OCI-LY7 (cell line): ENCODE data around the gene SYTL2. TPM values are rescaled to one million over a fixed set of nuclear protein-coding genes. Genes with fewer than 3 reads are reported as not detected.

Experiments
- BruUV-seq: library from RNA; stranded (reverse); fragments of 400-500 nt; replicated peaks from 2 replicates; lab custom pipeline; 2021; lab: Mats Ljungman, UMichigan
- CTCF ChIA-PET: fragments of 300-600 bp; sonication (Branson Sonifier 250); formaldehyde crosslinking; loops from one replicate; lab custom pipeline; 2022; ENCODE audit warnings: antibody characterized with exemption; ENCODE audit not compliant: unreplicated experiment; lab: Charles Lee
- POLR2A ChIA-PET: fragments of 300-600 bp; sonication (Branson Sonifier 250); formaldehyde crosslinking; loops from one replicate; lab custom pipeline; 2022; ENCODE audit warnings: antibody characterized with exemption; lab: Charles Lee
- DNase-seq: peaks from one replicate; pipeline ENCODE4 v3.0.0-alpha.2; 2015; ENCODE audit warnings: low spot score
- H2AFZ ChIP-seq: fragments of 200-600 bp; sonication (generic), shearing (Covaris generic); 2 replicates; pipeline ENCODE4 v1.6.1; 2014; ENCODE audit warnings: mild to moderate bottlenecking, antibody characterized with exemption, low read length, moderate library complexity
- H3K27ac ChIP-seq: fragments of 200-600 bp; sonication (generic); 2 replicates; pipeline ENCODE4 v1.5.1; 2014; ENCODE audit warnings: mixed run types, low read depth, mild to moderate bottlenecking, moderate library complexity, low read length, inconsistent platforms; ENCODE audit not compliant: poor library complexity, severe bottlenecking
- H3K36me3 ChIP-seq: fragments of 200-600 bp; sonication (generic); 2 replicates; pipeline ENCODE4 v1.6.1; 2014; ENCODE audit warnings: mild to moderate bottlenecking, antibody characterized with exemption, low read length, moderate library complexity, mixed read lengths; ENCODE audit not compliant: insufficient read depth
- H3K4me1 ChIP-seq: fragments of 200-600 bp; sonication (generic); 2 replicates; pipeline ENCODE4 v1.5.1; 2014; ENCODE audit warnings: mild to moderate bottlenecking, low read length; ENCODE audit not compliant: insufficient read depth, poor library complexity, severe bottlenecking
- H3K4me2 ChIP-seq: fragments of 200-600 bp; sonication (generic); 2 replicates; pipeline ENCODE4 v1.6.1; 2014; ENCODE audit warnings: mild to moderate bottlenecking, low read length
- H3K4me3 ChIP-seq: fragments of 200-600 bp; sonication (generic); 2 replicates; pipeline ENCODE4 v1.5.1; 2014; ENCODE audit warnings: mild to moderate bottlenecking, low read depth, low read length; ENCODE audit not compliant: poor library complexity, severe bottlenecking
- H3K79me2 ChIP-seq: fragments of 200-600 bp; sonication (generic); 2 replicates; pipeline ENCODE4 v1.6.1; 2016; ENCODE audit warnings: low read depth, mild to moderate bottlenecking, low read length, moderate library complexity, mixed read lengths; ENCODE audit not compliant: insufficient read depth
- H3K9me2 ChIP-seq: fragments of 200-600 bp; sonication (generic); 2 replicates; pipeline ENCODE4 v1.6.1; 2016; ENCODE audit warnings: mild to moderate bottlenecking, low read length, mixed read lengths; ENCODE audit not compliant: insufficient read depth
- H3K9me3 ChIP-seq: fragments of 200-600 bp; sonication (generic); 2 replicates; pipeline ENCODE4 v1.6.1; 2014; ENCODE audit warnings: mild to moderate bottlenecking, mixed run types, low read length, mixed read lengths
- H4K20me1 ChIP-seq: fragments of 200-600 bp; sonication (generic); 2 replicates; pipeline ENCODE4 v1.6.1; 2014; ENCODE audit warnings: mild to moderate bottlenecking, antibody characterized with exemption, low read length, moderate library complexity, mixed read lengths; ENCODE audit not compliant: insufficient read depth
- EZH2phosphoT487 ChIP-seq: fragments of 200-600 bp; sonication (generic); IDR thresholded peaks from 2 replicates; pipeline ENCODE4 v1.6.1; 2018; ENCODE audit warnings: low read depth, borderline replicate concordance, mild to moderate bottlenecking, mixed run types, antibody characterized with exemption, low read length, moderate library complexity, mixed read lengths
- intact Hi-C: fragments of 100-400 bp; cut with micrococcal nuclease; formaldehyde crosslinking; loops from one replicate; pipeline ENCODE4 v1.10.0; 2022; ENCODE audit not compliant: unreplicated experiment
- total RNA-seq, 2 experiments: library from RNA; depleted of rRNA in 1 of 2; stranded (reverse); fragments of >200 nt in 1 of 2; shearing (Covaris generic) in 1 of 2; gene quantifications; 2 replicates each; pipeline ENCODE4 v1.2.3, GENCODE V29; 2014 to 2022
- TF ChIP-seq, protein P1 (sequence below): fragments of 200-600 bp; sonication (generic); conservative IDR thresholded peaks from 2 replicates; pipeline ENCODE4 v1.5.1; 2014; ENCODE audit warnings: mild to moderate bottlenecking, antibody characterized with exemption, low read length, moderate library complexity, mixed read lengths

SYTL2 gene
- total RNA-seq, 2 experiments from 2014 or later: 2.6 to 5.1 TPM

DNA sequence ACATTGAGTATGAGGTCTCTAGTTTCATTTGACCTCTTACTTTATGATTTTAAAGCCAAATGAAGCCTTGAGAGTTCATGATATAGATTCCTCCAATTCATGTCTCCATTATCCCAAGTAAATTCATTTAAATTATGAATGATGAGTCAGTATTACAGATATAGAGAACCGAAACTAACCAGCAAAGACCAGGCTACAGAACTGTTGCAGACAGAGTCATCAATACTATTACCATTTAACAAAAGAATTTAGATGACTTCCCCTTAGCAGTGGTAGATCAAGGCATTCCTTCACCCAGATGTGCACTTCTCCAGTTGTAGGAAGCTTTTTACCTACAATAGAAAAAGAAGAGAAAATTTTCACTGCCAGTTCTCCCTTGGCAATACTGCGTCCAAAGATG is 113.2 kb downstream of the SYTL2 start:
- no peak overlapping the region for H3K4me2 ChIP-seq
- H4K20me1 ChIP-seq: no peaks in the 10 kb centered on the region
- CTCF ChIA-PET: no interaction called here
- no peak for TF ChIP-seq EZH2phosphoT487
- TF ChIP-seq, protein P1, sequence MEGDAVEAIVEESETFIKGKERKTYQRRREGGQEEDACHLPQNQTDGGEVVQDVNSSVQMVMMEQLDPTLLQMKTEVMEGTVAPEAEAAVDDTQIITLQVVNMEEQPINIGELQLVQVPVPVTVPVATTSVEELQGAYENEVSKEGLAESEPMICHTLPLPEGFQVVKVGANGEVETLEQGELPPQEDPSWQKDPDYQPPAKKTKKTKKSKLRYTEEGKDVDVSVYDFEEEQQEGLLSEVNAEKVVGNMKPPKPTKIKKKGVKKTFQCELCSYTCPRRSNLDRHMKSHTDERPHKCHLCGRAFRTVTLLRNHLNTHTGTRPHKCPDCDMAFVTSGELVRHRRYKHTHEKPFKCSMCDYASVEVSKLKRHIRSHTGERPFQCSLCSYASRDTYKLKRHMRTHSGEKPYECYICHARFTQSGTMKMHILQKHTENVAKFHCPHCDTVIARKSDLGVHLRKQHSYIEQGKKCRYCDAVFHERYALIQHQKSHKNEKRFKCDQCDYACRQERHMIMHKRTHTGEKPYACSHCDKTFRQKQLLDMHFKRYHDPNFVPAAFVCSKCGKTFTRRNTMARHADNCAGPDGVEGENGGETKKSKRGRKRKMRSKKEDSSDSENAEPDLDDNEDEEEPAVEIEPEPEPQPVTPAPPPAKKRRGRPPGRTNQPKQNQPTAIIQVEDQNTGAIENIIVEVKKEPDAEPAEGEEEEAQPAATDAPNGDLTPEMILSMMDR: no peak
- H3K4me3 ChIP-seq: no peak overlapping the region
- no peaks in the 10 kb centered on the region for H3K36me3 ChIP-seq
- POLR2A ChIA-PET: interaction anchor here (1.2 kb wide), 1 partner anchor 100 kb away, joined by 3 read pairs; no protein-coding TSS in a partner anchor
- DNase-seq: no peak
- H3K79me2 ChIP-seq: no peaks in the 10 kb centered on the region
- no peaks in the 10 kb centered on the region for H3K9me3 ChIP-seq
- intact Hi-C loops: loop anchor here (10.0 kb wide), 1 partner anchor 127 kb away; no protein-coding TSS in a partner anchor
- no peaks in the 10 kb centered on the region for H3K9me2 ChIP-seq
- BruUV-seq: no TSS peak
- H3K4me1 ChIP-seq: no peaks in the 10 kb centered on the region
- H2AFZ ChIP-seq: no peak overlapping the region
- H3K27ac ChIP-seq: no peak overlapping the region

DNA sequence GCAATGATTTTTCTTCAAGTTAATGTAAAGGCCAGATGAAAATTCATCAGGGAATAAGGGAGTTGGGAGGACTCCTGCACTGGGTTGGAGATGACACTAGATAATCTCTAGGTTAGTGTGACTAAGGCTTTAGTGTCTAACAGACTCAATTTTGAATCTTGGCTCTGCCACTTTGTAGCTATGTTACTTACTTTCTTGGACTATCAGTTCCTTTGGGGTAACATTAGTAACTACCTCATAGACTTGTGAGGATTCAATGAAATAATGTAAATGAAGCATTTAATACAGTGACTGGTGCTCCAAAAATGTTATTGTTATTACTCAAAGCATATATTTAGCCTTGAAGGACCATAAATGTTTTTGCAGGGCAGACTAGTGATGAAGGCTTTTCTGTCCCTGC is 115.4 kb downstream of the SYTL2 start:
- no TSS peak for BruUV-seq
- Histone ChIP-seq H3K36me3 (no peaks in the 10 kb centered on the region), H4K20me1 (no peaks in the 10 kb centered on the region), H3K9me3 (no peaks in the 10 kb centered on the region), H3K4me2 (no peak overlapping the region), H2AFZ (no peak overlapping the region), H3K4me1 (no peaks in the 10 kb centered on the region), H3K4me3 (no peak overlapping the region), H3K79me2 (no peaks in the 10 kb centered on the region), H3K27ac (no peak overlapping the region), H3K9me2 (no peaks in the 10 kb centered on the region)
- CTCF ChIA-PET: no interaction called here
- no peak for DNase-seq
- intact Hi-C loops: loop anchor here (10.0 kb wide), 1 partner anchor 129 kb away; no protein-coding TSS in a partner anchor
- TF ChIP-seq, protein P1: no peak
- no peak for TF ChIP-seq EZH2phosphoT487
- POLR2A ChIA-PET: interaction anchor here (1.4 kb wide), 1 partner anchor 28 kb away, joined by 3 read pairs; no protein-coding TSS in a partner anchor

DNA sequence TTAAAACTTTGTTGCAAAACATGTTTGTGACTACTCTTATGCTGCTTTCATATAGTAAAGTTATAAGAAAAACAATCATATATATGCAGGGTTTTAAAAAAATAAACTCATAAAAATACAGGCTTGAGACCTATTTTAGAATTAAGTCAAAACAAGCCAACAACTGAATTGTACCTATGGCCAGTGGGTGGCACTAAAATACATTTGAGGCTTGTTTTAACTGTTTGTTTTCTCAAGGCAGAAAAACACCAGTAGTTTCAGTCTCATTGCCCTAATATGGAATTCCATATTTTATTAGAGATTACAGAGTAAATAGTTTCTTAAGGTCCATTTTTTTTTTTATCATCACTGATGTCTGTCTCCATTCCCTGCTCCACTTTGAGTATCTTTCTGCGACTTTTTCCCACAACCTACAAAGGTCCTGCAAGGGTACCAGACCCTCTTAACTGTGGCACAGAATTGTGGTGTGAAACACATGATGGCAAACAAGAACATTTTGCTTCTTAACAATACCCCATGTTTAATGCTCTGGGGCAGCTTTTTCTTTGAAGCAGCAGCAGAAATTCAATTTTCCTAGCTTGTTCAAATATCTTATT is 116.5 kb downstream of the SYTL2 start:
- no peak overlapping the region for H3K4me3 ChIP-seq
- no peak overlapping the region for H2AFZ ChIP-seq
- no peaks in the 10 kb centered on the region for H3K9me2 ChIP-seq
- no peak for TF ChIP-seq EZH2phosphoT487
- TF ChIP-seq, protein P1: peak; percentile 80
- no peaks in the 10 kb centered on the region for H3K4me1 ChIP-seq
- peak; percentile 24 for DNase-seq
- H3K9me3 ChIP-seq: no peaks in the 10 kb centered on the region
- BruUV-seq: no TSS peak
- intact Hi-C loops: loop anchor here (10.0 kb wide), 1 partner anchor 130 kb away; no protein-coding TSS in a partner anchor
- CTCF ChIA-PET: no interaction called here
- H4K20me1 ChIP-seq: no peaks in the 10 kb centered on the region
- no peak overlapping the region for H3K4me2 ChIP-seq
- no peak overlapping the region for H3K27ac ChIP-seq
- H3K36me3 ChIP-seq: no peaks in the 10 kb centered on the region
- POLR2A ChIA-PET: interaction anchor here (1.4 to 1.5 kb wide), 2 partner anchors 10 to 27 kb away, joined by 3 to 4 read pairs; no protein-coding TSS in a partner anchor
- no peaks in the 10 kb centered on the region for H3K79me2 ChIP-seq
